ENCODE results near the gene BOD1. TPM values are rescaled to one million over a fixed set of nuclear protein-coding genes. Genes with fewer than 3 reads are reported as not detected.

The BOD1 gene
- total RNA-seq, 1 donor from 2014 or later, result 144 TPM

GRCh38 chr5:173624282-173624681 is 7.8 kb upstream of the BOD1 start:
- H4K20me1 ChIP-seq (ENCODE audit: low read depth), result no peaks in the 10 kb centered on the region
- no peaks in the 10 kb centered on the region for H3F3A ChIP-seq (ENCODE audit: low read depth)
- no peaks in the 10 kb centered on the region for H3K36me3 ChIP-seq
- H3K9ac ChIP-seq, result no peak overlapping the region
- H3K36me3 Mint-ChIP-seq, result no peaks in the 10 kb centered on the region
- H3K9me3 Mint-ChIP-seq, result no peaks in the 10 kb centered on the region
- no peak overlapping the region for H2AFZ ChIP-seq (replicated peaks)
- peaks cover 15% of the 10 kb centered on the region for H3K4me1 ChIP-seq
- H3K9me3 ChIP-seq (ENCODE audit: low read depth), result no peaks in the 10 kb centered on the region
- no peak for DNase-seq (ENCODE audit: low spot score)
- no peak overlapping the region for H3K4me3 ChIP-seq
- H3K4me2 ChIP-seq, result no peak overlapping the region
- H3K27ac Mint-ChIP-seq, result peak overlapping the region; percentile 83
- no peak overlapping the region for H3K27ac ChIP-seq
- no peaks in the 10 kb centered on the region for H3K79me2 ChIP-seq (ENCODE audit: low read depth)
- peak overlapping the region; percentile 9 for H3K4me3 Mint-ChIP-seq
- peaks cover 10% of the 10 kb centered on the region for H3K27me3 Mint-ChIP-seq (ENCODE audit: insufficient read depth, low read depth)
- H3K4me1 Mint-ChIP-seq, result peaks cover 37% of the 10 kb centered on the region
- no peaks in the 10 kb centered on the region for H3K27me3 ChIP-seq
- TF ChIP-seq EZH2 (IDR thresholded peaks at IDR 0.05), result no peak
- TF ChIP-seq EZH2phosphoT487 (IDR thresholded peaks at IDR 0.05), result no peak
- TF ChIP-seq, protein P1, sequence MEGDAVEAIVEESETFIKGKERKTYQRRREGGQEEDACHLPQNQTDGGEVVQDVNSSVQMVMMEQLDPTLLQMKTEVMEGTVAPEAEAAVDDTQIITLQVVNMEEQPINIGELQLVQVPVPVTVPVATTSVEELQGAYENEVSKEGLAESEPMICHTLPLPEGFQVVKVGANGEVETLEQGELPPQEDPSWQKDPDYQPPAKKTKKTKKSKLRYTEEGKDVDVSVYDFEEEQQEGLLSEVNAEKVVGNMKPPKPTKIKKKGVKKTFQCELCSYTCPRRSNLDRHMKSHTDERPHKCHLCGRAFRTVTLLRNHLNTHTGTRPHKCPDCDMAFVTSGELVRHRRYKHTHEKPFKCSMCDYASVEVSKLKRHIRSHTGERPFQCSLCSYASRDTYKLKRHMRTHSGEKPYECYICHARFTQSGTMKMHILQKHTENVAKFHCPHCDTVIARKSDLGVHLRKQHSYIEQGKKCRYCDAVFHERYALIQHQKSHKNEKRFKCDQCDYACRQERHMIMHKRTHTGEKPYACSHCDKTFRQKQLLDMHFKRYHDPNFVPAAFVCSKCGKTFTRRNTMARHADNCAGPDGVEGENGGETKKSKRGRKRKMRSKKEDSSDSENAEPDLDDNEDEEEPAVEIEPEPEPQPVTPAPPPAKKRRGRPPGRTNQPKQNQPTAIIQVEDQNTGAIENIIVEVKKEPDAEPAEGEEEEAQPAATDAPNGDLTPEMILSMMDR (IDR thresholded peaks at IDR 0.05), result no peak

GRCh38 chr5:173623789-173624188 is 7.3 kb upstream of the BOD1 start:
- Histone ChIP-seq H3K4me3 (no peak overlapping the region), H3K9ac (no peak overlapping the region), H3K4me2 (no peak overlapping the region), H3K9me3 (ENCODE audit: low read depth) (no peaks in the 10 kb centered on the region), H4K20me1 (ENCODE audit: low read depth) (no peaks in the 10 kb centered on the region), H3K27ac (no peak overlapping the region), H3K27me3 (no peaks in the 10 kb centered on the region), H2AFZ (replicated peaks) (no peak overlapping the region), H3F3A (ENCODE audit: low read depth) (no peaks in the 10 kb centered on the region), H3K36me3 (no peaks in the 10 kb centered on the region), H3K79me2 (ENCODE audit: low read depth) (no peaks in the 10 kb centered on the region), H3K4me1 (peaks cover 12% of the 10 kb centered on the region)
- peaks cover 39% of the 10 kb centered on the region for H3K4me1 Mint-ChIP-seq
- H3K36me3 Mint-ChIP-seq, result no peaks in the 10 kb centered on the region
- TF ChIP-seq EZH2 (IDR thresholded peaks at IDR 0.05), result no peak
- H3K27me3 Mint-ChIP-seq (ENCODE audit: insufficient read depth, low read depth), result peaks cover 10% of the 10 kb centered on the region
- no peak overlapping the region for H3K4me3 Mint-ChIP-seq
- no peak for DNase-seq (ENCODE audit: low spot score)
- no peak overlapping the region for H3K27ac Mint-ChIP-seq
- no peaks in the 10 kb centered on the region for H3K9me3 Mint-ChIP-seq

GRCh38 chr5:173623296-173623771 is 6.9 kb upstream of the BOD1 start:
- Mint-ChIP-seq H3K4me1 (peaks cover 35% of the 10 kb centered on the region), H3K36me3 (no peaks in the 10 kb centered on the region), H3K27me3 (ENCODE audit: insufficient read depth, low read depth) (peaks cover 10% of the 10 kb centered on the region), H3K4me3 (no peak overlapping the region), H3K9me3 (no peaks in the 10 kb centered on the region), H3K27ac (no peak overlapping the region)
- no peak overlapping the region for H3K4me2 ChIP-seq
- H3K79me2 ChIP-seq (ENCODE audit: low read depth), result no peaks in the 10 kb centered on the region
- no peaks in the 10 kb centered on the region for H3K27me3 ChIP-seq
- TF ChIP-seq EZH2 (IDR thresholded peaks at IDR 0.05), result no peak
- TF ChIP-seq, protein P1 (IDR thresholded peaks at IDR 0.05), result no peak
- TF ChIP-seq EZH2phosphoT487 (IDR thresholded peaks at IDR 0.05), result no peak
- no peaks in the 10 kb centered on the region for H3K36me3 ChIP-seq
- no peak overlapping the region for H3K4me3 ChIP-seq
- no peak for DNase-seq (ENCODE audit: low spot score)
- H4K20me1 ChIP-seq (ENCODE audit: low read depth), result no peaks in the 10 kb centered on the region
- H3K27ac ChIP-seq, result no peak overlapping the region
- H3F3A ChIP-seq (ENCODE audit: low read depth), result peaks cover 3% of the 10 kb centered on the region
- H3K9me3 ChIP-seq (ENCODE audit: low read depth), result no peaks in the 10 kb centered on the region
- H3K4me1 ChIP-seq, result peaks cover 9% of the 10 kb centered on the region
- no peak overlapping the region for H2AFZ ChIP-seq (replicated peaks)
- H3K9ac ChIP-seq, result no peak overlapping the region

GRCh38 chr5:173622183-173623047 is 6.0 kb upstream of the BOD1 start:
- Histone ChIP-seq H3K9ac (no peak overlapping the region), H3F3A (ENCODE audit: low read depth) (peaks cover 6% of the 10 kb centered on the region), H3K27me3 (no peaks in the 10 kb centered on the region), H3K36me3 (no peaks in the 10 kb centered on the region), H3K4me1 (peaks cover under 1% of the 10 kb centered on the region), H3K79me2 (ENCODE audit: low read depth) (no peaks in the 10 kb centered on the region), H3K27ac (no peak overlapping the region), H4K20me1 (ENCODE audit: low read depth) (no peaks in the 10 kb centered on the region), H2AFZ (replicated peaks) (peak overlapping the region; percentile 18), H3K4me2 (no peak overlapping the region), H3K4me3 (no peak overlapping the region), H3K9me3 (ENCODE audit: low read depth) (no peaks in the 10 kb centered on the region)
- Mint-ChIP-seq H3K27ac (peak overlapping the region; percentile 64), H3K27me3 (ENCODE audit: insufficient read depth, low read depth) (peaks cover 8% of the 10 kb centered on the region), H3K4me3 (no peak overlapping the region), H3K4me1 (peaks cover 28% of the 10 kb centered on the region), H3K9me3 (no peaks in the 10 kb centered on the region), H3K36me3 (no peaks in the 10 kb centered on the region)
- TF ChIP-seq EZH2 (IDR thresholded peaks at IDR 0.05) (no peak), EZH2phosphoT487 (IDR thresholded peaks at IDR 0.05) (no peak)
- no peak for DNase-seq (ENCODE audit: low spot score)

Data from neural progenitor cell (in vitro differentiated cells).